IPS DF 6.9 (cell line): Measurements from ENCODE around the gene ESPN.
A peak's percentile ranks its signal among the peaks of the same experiment; 100 is the strongest.

Experiments
- DNase-seq: peaks from one replicate; pipeline ENCODE4 v3.0.0-alpha.2; 2013; ENCODE audit warnings: low read depth, low spot score
- H3K27ac ChIP-seq: one replicate; pipeline ENCODE4 v1.5.1; 2013; ENCODE audit warnings: low read length, control low read depth
- H3K27me3 ChIP-seq: 2 replicates; pipeline ENCODE4 v1.6.1; 2013; ENCODE audit warnings: mild to moderate bottlenecking, low read length; ENCODE audit not compliant: control insufficient read depth, insufficient read depth
- H3K36me3 ChIP-seq: 2 replicates; pipeline ENCODE4 v1.6.1; 2013; ENCODE audit warnings: low read length; ENCODE audit not compliant: control insufficient read depth, insufficient read depth
- H3K4me1 ChIP-seq: 2 replicates; pipeline ENCODE4 v1.6.1; 2013; ENCODE audit warnings: low read length; ENCODE audit not compliant: control insufficient read depth, insufficient read depth
- H3K4me3 ChIP-seq: 2 replicates; pipeline ENCODE4 v1.5.1; 2013; ENCODE audit warnings: mild to moderate bottlenecking, low read length
- H3K9me3 ChIP-seq: 2 replicates; pipeline ENCODE4 v1.6.1; 2013; ENCODE audit warnings: low read length, inconsistent platforms; ENCODE audit not compliant: control insufficient read depth, insufficient read depth
- WGBS: extraction: QIAGEN DNeasy Blood & Tissue Kit; methylation state at CpG from one replicate; pipeline ENCODE4 v1.1.7; 2013; ENCODE audit warnings: mixed read lengths, missing lambda C conversion rate; ENCODE audit not compliant: insufficient read length, insufficient coverage; 5-methylcytosine and 5-hydroxymethylcytosine counted together

The ESPN gene

DNA sequence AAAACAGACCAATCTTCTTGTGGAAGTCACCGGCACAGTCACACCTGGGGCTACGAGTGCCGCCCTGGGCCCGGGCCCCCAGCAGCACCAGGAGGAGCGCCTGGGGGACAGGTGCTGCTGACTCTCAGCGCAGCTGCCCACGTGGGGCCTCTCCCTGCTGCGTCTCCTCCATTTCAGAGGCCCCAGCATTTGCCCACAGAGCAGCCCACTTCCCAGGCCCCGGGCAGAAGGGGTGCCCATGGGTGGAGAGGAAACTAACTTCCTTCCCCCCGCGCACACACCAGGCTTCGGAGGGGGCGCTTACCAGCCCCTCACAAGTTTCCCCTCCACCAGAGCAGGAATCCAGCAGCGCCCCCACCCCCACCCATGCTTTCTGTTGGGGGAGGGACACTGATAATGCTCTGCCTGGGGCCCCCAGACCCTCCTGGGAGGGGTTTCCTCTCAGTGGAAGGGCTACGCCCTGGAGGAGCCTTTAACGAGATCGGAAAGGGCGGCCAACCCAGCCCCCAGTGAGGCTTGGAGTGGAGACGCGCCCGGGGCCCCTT is 41.0 kb downstream of the ESPN start:
- Histone ChIP-seq H3K4me3 (peak overlapping the region; percentile 24; the same call in 1 of the 2 replicates), H3K9me3 (no peaks in the 10 kb centered on the region), H3K27ac (no peak overlapping the region), H3K36me3 (peaks cover 29% of the 10 kb centered on the region), H3K27me3 (no peaks in the 10 kb centered on the region), H3K4me1 (peaks cover 4% of the 10 kb centered on the region; the same call in 1 of the 2 replicates)
- WGBS: no CpG with 5 or more reads among the region's 21 CpGs
- DNase-seq: no peak

- Histone ChIP-seq H3K36me3 (peaks cover 30% of the 10 kb centered on the region), H3K4me1 (peaks cover 4% of the 10 kb centered on the region; the same call in 1 of the 2 replicates), H3K9me3 (no peaks in the 10 kb centered on the region), H3K4me3 (peak within 1 kb of the TSS; percentile 24; the same call in 1 of the 2 replicates), H3K27me3 (no peaks in the 10 kb centered on the region), H3K27ac (no peak within 1 kb of the TSS)
- WGBS: no CpG with 5 or more reads among the region's 43 CpGs
- DNase-seq: no peak
Observed at GRCh38 chr1:6466023-6466422, 41.4 kb downstream of the ESPN start, which contains the start of gene TNFRSF25. Gene TNFRSF25 (minus strand): TSS chr1:6466173. CDS start chr1:6466107, 66 bp downstream.

- H3K27ac ChIP-seq: no peak overlapping the region
- DNase-seq: no peak
- H3K4me1 ChIP-seq: peaks cover 4% of the 10 kb centered on the region; the same call in 1 of the 2 replicates
- no peaks in the 10 kb centered on the region for H3K9me3 ChIP-seq
- no peak overlapping the region for H3K4me3 ChIP-seq
- H3K27me3 ChIP-seq: no peaks in the 10 kb centered on the region
- WGBS: no CpG with 5 or more reads among the region's 5 CpGs
- H3K36me3 ChIP-seq: peaks cover 28% of the 10 kb centered on the region
Observed at GRCh38 chr1:6466751-6467150, 42.2 kb downstream of the ESPN start.

GRCh38 chr1:6467224-6467623 is 42.6 kb downstream of the ESPN start:
- no peaks in the 10 kb centered on the region for H3K9me3 ChIP-seq
- peaks cover 4% of the 10 kb centered on the region; the same call in 1 of the 2 replicates for H3K4me1 ChIP-seq
- WGBS: no CpG with 5 or more reads among the region's 12 CpGs
- no peak for DNase-seq
- no peak overlapping the region for H3K4me3 ChIP-seq
- peaks cover 28% of the 10 kb centered on the region for H3K36me3 ChIP-seq
- no peaks in the 10 kb centered on the region for H3K27me3 ChIP-seq
- no peak overlapping the region for H3K27ac ChIP-seq

- Histone ChIP-seq H3K4me3 (no peak overlapping the region), H3K36me3 (peaks cover 28% of the 10 kb centered on the region), H3K4me1 (peaks cover 4% of the 10 kb centered on the region; the same call in 1 of the 2 replicates), H3K27me3 (no peaks in the 10 kb centered on the region), H3K27ac (no peak overlapping the region), H3K9me3 (no peaks in the 10 kb centered on the region)
- WGBS: no CpG with 5 or more reads among the region's 30 CpGs
- no peak for DNase-seq
Observed at GRCh38 chr1:6467744-6468688, 43.4 kb downstream of the ESPN start.

DNA sequence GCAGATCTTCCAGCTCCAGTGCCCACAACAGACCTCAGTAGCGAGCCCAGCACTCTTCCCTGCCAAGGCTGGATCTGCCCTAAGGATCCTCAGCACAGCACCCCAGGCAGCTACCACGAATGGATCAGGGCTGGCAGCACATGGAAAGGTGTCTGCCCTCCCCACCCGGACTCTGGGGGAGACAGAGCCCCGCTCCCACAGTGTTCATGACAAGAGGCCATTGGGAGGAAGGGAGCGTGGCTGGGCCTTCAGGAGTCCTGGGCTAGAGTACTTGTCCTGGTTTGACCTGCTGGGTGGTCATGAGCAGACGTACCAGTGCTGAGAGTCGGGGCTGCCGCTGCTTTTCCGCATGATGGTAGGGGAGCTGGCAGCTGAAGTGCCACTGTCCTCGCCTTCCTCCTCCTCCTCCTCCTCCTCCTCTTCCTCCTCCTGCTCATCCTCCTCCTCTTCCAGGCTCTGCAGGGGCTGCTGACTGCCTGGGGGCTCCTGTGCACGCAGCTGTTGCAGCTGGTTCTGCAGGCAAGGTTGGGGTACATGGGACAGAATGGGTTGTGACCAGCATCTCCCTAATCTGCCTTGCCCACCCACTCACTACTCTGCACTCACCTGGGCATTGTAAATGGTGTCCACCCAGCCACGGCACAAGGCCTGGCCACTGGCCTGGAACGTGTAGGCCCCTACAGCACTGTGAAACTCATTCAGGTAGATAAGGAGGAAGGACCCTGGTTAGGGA is 44.3 kb downstream of the ESPN start:
- H3K4me3 ChIP-seq: no peak overlapping the region
- no peak overlapping the region for H3K27ac ChIP-seq
- peaks cover 4% of the 10 kb centered on the region; the same call in 1 of the 2 replicates for H3K4me1 ChIP-seq
- no CpG with 5 or more reads among the region's 13 CpGs for WGBS
- H3K27me3 ChIP-seq: no peaks in the 10 kb centered on the region
- no peaks in the 10 kb centered on the region for H3K9me3 ChIP-seq
- DNase-seq: no peak
- H3K36me3 ChIP-seq: peaks cover 29% of the 10 kb centered on the region

DNA sequence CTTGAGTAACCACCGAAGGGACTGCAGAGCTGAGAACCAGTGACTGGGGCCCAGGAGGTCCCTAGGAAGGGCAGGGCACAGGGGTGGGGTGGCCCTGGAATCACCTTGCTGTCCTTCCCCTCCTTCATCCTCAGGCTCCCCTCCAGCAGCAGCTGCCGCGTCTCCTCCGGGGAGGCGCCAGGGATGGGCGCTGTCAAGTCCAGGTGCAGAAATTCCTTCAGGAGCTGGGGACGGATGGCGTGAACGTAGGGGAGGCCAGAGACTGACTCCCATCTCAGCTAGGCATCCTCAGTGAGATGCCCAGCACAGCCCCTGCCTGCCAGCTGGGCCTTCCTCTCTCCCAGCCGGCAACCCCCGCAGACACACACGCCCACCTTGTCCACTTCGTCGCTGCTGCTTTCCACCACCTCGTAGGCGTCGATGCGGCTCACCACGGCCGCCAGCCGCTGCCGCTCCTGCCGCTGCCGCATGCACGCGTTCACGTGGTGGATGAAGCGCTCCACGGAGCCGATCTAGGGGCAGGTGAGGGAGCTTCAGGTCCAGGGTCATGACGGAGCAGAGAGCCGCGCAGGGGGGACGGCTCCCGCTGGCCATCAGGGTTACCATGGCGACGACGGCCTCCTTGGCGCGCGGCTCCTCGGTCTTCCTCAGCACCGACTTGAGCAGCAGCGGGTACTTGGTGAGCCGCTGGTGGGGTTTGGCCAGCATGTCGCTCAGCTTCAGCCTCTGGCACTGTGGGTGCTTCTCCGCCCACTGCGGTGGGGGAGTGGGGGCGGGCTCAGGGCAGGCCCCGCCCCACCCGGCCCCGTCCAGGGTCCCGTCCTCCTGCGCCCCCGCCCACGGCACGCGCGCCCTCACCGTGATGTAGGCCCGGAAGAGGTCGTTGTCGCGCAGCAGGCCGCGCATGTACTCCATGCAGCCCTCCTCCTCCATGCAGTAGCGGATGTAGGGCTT is 45.8 kb downstream of the ESPN start:
- WGBS: no CpG with 5 or more reads among the region's 67 CpGs
- H3K36me3 ChIP-seq: peaks cover 29% of the 10 kb centered on the region
- no peak for DNase-seq
- no peaks in the 10 kb centered on the region for H3K9me3 ChIP-seq
- peaks cover 4% of the 10 kb centered on the region for H3K4me1 ChIP-seq
- no peaks in the 10 kb centered on the region for H3K27me3 ChIP-seq
- no peak overlapping the region for H3K27ac ChIP-seq
- H3K4me3 ChIP-seq: no peak overlapping the region

DNA sequence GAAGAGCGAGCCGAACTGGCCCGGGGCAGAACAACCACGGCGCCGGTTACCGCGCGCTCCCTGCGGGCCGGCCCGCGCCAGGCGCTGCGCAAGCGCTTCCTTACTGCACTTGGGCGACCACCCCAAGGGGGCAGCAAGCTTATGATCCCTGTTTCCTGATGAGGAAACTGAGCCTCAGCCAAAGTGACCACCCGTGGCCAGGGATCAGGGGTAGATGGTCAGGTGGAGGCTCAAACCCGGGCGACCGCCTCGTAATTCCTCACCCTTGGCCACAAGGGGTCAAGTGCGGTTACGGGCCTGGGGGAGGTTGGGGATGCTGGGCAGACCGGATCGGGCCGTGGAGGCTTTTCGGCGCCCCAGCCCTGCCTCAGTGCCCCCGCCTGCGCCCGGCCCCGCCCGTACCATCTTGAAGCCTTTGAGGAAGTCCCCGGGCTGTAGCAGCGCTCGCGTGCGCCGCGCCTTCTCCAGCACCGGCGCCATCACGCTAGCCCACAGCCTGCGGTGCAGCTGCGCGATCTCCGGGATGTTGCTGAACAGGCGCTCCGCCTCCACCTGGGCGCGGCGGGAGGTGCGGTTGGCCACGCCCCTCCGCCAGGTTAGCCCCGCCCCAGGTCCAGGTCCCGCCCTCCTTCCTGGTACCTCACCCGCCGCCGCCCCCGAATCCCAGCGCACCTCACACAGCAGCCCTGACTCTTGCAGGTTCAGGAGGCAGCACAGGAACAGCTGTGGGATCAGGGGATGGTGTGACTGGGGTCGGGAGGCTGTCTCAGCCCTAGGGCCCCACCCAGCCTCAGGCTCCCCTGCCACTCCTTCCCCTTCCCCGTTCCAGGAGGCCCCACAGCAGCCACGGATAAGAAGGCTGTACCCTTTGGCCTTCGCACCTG is 46.8 kb downstream of the ESPN start:
- peaks cover 29% of the 10 kb centered on the region for H3K36me3 ChIP-seq
- no peak overlapping the region for H3K27ac ChIP-seq
- DNase-seq: no peak
- no peaks in the 10 kb centered on the region for H3K27me3 ChIP-seq
- no peak overlapping the region for H3K4me3 ChIP-seq
- peaks cover 5% of the 10 kb centered on the region for H3K4me1 ChIP-seq
- H3K9me3 ChIP-seq: no peaks in the 10 kb centered on the region
- no CpG with 5 or more reads among the region's 67 CpGs for WGBS

GRCh38 chr1:6471970-6472368 is 47.4 kb downstream of the ESPN start:
- Histone ChIP-seq H3K36me3 (peaks cover 29% of the 10 kb centered on the region), H3K27ac (no peak overlapping the region), H3K27me3 (no peaks in the 10 kb centered on the region), H3K4me1 (peaks cover 5% of the 10 kb centered on the region), H3K4me3 (no peak overlapping the region), H3K9me3 (no peaks in the 10 kb centered on the region)
- DNase-seq: no peak
- no CpG with 5 or more reads among the region's 7 CpGs for WGBS
